Ovary (tissue), 3 donors: ENCODE measurements around the gene ZNF445.

Experiments used
- CTCF ChIP-seq, 3 donors: fragments of 450-650 bp in 2 of 3; fragments of 200-600 bp in 1 of 3; IDR thresholded peaks; one replicate each; pipeline versions ENCODE4 v1.5.1 to v1.8.0; 2016 to 2022; ENCODE audit warnings: antibody characterized with exemption in 3 of 3, mild to moderate bottlenecking in 1 of 3
- POLR2A ChIP-seq: fragments of 450-650 bp; IDR thresholded peaks from one replicate; pipeline ENCODE4 v1.6.1; 2017; ENCODE audit warnings: antibody characterized with exemption, mild to moderate bottlenecking, moderate library complexity
- donor health status: DM: no; HTN: no; CAD: no.

DNA sequence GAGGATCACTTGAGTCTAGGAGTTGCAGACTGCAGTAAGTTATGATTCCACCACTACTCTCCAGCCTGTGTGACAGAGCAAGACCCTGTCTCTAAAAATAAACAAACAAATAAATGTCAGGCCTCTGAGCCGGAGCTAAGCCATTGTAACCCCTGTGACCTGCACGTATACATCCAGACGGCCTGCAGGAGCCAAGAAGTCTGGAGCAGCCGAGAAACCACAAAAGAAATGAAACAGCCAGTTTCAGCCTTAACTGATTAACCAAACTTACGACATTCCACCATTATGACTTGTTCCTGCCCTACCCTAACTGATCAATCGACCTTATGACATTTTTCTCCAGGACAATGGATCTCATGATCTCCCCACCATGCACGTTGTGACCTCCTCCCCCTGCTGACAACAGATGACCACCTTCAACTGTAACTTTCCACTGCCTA lies 45.0 kb upstream of the ZNF445 start:
- no peak for TF ChIP-seq CTCF (IDR thresholded peaks at IDR 0.05)
- TF ChIP-seq POLR2A: no peak
